ENCODE measurements around the gene SEH1L. TPM values are rescaled to one million over a fixed set of nuclear protein-coding genes. Genes with fewer than 3 reads are reported as not detected.

The SEH1L gene
- total and polyA plus RNA-seq, 10 of the 15 experiments (the other 5 are each of a cell fraction or from before 2014, with no cell fraction given), result 27.5 to 109 (median 52.8) TPM

DNA sequence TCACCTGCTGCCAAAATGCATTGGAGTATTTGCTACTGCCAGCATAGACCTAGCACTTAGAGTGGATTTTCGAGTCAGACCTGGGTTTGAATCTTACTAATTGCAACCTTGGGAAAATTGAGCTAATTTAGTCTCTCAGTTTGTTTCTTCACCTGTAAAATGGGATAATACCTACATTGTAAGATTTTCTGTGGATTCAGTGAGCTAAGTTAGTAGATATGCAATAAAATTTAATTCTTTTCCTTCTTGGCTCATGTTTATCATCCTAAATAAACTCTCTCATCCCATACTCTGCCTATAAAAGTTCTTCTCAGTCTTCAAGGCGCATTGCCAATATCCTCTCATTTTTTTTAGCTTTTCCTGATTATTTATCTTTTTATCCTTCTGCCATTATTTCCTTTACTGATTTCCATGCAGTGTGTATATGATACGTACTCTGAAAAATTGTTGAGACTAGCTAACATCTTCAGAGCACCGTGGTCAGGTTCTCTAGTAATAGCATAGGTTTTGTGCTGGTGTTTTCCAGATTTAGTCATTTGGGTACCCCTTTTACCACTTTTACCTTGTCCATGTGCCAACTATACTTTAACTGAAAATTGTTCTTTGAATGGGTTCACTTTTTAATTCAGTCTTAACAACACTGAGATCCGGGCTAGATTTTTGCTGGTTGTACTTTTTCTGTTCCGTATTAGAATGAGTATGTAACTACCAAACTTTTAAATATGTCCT, 50.7 kb downstream of the SEH1L start (continued):
- TF ChIP-seq, protein P1, sequence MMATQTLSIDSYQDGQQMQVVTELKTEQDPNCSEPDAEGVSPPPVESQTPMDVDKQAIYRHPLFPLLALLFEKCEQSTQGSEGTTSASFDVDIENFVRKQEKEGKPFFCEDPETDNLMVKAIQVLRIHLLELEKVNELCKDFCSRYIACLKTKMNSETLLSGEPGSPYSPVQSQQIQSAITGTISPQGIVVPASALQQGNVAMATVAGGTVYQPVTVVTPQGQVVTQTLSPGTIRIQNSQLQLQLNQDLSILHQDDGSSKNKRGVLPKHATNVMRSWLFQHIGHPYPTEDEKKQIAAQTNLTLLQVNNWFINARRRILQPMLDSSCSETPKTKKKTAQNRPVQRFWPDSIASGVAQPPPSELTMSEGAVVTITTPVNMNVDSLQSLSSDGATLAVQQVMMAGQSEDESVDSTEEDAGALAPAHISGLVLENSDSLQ (IDR thresholded peaks at IDR 0.05), result no peak
- TF ChIP-seq RCOR1 (conservative IDR thresholded peaks at IDR 0.05; ENCODE audit: low read depth, low read length) (no peak), KLF5 (IDR thresholded peaks at IDR 0.05; ENCODE audit: partially characterized antibody) (no peak), JUND (IDR thresholded peaks at IDR 0.05; ENCODE audit: low read depth, low read length) (no peak), POLR2AphosphoS5 (IDR thresholded peaks at IDR 0.05; ENCODE audit: low read length) (no peak), MTA3 (IDR thresholded peaks at IDR 0.05; ENCODE audit: borderline replicate concordance, low read length) (no peak), RFX5 (IDR thresholded peaks at IDR 0.05; ENCODE audit: low read depth, low read length) (no peak), NBN (IDR thresholded peaks at IDR 0.05) (no peak), RAD51 (IDR thresholded peaks at IDR 0.05) (no peak), NRF1 (conservative IDR thresholded peaks at IDR 0.05; ENCODE audit: low read depth, low read length) (no peak), RELB (IDR thresholded peaks at IDR 0.05; ENCODE audit: low read depth) (0 out of 2 replicates have a peak, but pooled peaks have one; percentile 52), SKIL (IDR thresholded peaks at IDR 0.05; ENCODE audit: low read depth, poor library complexity, severe bottlenecking) (no peak), IRF4 (IDR thresholded peaks at IDR 0.05; ENCODE audit: low read depth, low read length) (peak; percentile 75; the same call in 1 of the 2 replicates), TBL1XR1 (IDR thresholded peaks at IDR 0.05; ENCODE audit: low read depth, low read length) (no peak), NFXL1 (IDR thresholded peaks at IDR 0.05; ENCODE audit: borderline replicate concordance) (no peak), STAT3 (IDR thresholded peaks at IDR 0.05; ENCODE audit: low read depth, low read length) (no peak), SIX5 (IDR thresholded peaks at IDR 0.05; ENCODE audit: low read depth, low read length, severe bottlenecking) (no peak), GABPA (IDR thresholded peaks at IDR 0.05; ENCODE audit: low read depth) (no peak), ZNF622 (IDR thresholded peaks at IDR 0.05) (no peak), CHD4 (IDR thresholded peaks at IDR 0.05) (no peak)
- TF ChIP-seq, protein P2, sequence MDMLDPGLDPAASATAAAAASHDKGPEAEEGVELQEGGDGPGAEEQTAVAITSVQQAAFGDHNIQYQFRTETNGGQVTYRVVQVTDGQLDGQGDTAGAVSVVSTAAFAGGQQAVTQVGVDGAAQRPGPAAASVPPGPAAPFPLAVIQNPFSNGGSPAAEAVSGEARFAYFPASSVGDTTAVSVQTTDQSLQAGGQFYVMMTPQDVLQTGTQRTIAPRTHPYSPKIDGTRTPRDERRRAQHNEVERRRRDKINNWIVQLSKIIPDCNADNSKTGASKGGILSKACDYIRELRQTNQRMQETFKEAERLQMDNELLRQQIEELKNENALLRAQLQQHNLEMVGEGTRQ (IDR thresholded peaks at IDR 0.05; ENCODE audit: borderline replicate concordance, low read depth, low read length), result no peak
- TF ChIP-seq, protein P3, sequence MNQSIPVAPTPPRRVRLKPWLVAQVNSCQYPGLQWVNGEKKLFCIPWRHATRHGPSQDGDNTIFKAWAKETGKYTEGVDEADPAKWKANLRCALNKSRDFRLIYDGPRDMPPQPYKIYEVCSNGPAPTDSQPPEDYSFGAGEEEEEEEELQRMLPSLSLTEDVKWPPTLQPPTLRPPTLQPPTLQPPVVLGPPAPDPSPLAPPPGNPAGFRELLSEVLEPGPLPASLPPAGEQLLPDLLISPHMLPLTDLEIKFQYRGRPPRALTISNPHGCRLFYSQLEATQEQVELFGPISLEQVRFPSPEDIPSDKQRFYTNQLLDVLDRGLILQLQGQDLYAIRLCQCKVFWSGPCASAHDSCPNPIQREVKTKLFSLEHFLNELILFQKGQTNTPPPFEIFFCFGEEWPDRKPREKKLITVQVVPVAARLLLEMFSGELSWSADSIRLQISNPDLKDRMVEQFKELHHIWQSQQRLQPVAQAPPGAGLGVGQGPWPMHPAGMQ (IDR thresholded peaks at IDR 0.05; ENCODE audit: borderline replicate concordance), result no peak
- TF ChIP-seq, protein P4, sequence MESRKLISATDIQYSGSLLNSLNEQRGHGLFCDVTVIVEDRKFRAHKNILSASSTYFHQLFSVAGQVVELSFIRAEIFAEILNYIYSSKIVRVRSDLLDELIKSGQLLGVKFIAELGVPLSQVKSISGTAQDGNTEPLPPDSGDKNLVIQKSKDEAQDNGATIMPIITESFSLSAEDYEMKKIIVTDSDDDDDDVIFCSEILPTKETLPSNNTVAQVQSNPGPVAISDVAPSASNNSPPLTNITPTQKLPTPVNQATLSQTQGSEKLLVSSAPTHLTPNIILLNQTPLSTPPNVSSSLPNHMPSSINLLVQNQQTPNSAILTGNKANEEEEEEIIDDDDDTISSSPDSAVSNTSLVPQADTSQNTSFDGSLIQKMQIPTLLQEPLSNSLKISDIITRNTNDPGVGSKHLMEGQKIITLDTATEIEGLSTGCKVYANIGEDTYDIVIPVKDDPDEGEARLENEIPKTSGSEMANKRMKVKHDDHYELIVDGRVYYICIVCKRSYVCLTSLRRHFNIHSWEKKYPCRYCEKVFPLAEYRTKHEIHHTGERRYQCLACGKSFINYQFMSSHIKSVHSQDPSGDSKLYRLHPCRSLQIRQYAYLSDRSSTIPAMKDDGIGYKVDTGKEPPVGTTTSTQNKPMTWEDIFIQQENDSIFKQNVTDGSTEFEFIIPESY (IDR thresholded peaks at IDR 0.05), result no peak
